ENCODE measurements around the gene KIF22. TPM values are rescaled to one million over a fixed set of nuclear protein-coding genes. Genes with fewer than 3 reads are reported as not detected.

KIF22 gene
- total RNA-seq, 4 donors from 2014 or later, result 10.6 to 18.1 (median 16.5) TPM

- TF ChIP-seq CTCF (IDR thresholded peaks at IDR 0.05; ENCODE audit: low read depth), result no peak
Measured at GRCh38 chr16:29745853-29746345, 44.7 kb upstream of the KIF22 start, which contains the start of gene C16orf54. C16orf54 (minus strand) TSS chr16:29745990; CDS start chr16:29744951, 1,039 bp downstream.

DNA sequence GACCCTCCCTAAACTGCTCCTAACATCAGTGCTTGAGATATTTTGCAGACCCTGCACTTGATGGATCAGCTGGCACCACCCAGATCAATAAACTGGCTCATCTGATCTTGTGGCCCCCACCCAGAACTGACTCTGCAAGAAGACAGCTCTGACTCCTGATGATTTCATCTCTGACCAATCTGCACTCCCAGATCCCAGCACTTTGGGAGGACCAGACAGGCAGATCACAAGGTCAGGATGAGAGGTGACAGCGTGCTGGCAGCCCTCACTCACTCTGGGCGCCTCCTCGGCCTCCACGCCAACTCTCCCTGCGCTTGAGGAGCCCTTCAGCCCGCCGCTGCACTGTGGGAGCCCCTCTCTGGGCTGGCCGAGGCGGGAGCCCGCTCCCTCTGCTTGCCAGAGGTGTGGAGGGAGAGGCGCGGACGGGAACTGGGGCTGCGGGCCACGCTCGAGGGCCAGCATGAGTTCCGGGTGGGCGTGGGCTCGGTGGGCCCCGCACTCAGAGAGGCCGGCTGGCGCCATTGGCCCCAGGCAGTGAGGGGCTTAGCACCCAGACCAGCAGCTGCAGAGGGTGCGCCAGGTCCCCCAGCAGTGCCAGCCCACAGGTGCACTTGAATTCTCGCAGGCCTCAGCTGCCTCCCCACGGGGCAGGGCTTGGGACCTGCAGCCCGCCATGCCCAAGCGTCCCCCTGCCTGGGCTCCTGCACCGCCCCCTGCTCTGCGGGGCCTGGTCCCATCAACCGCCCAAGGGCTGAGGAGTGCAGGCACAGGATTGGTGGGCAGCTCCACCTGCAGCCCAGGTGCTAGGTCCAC, 42.4 kb upstream of the KIF22 start:
- no peak for TF ChIP-seq CTCF (IDR thresholded peaks at IDR 0.05; ENCODE audit: low read depth)

DNA sequence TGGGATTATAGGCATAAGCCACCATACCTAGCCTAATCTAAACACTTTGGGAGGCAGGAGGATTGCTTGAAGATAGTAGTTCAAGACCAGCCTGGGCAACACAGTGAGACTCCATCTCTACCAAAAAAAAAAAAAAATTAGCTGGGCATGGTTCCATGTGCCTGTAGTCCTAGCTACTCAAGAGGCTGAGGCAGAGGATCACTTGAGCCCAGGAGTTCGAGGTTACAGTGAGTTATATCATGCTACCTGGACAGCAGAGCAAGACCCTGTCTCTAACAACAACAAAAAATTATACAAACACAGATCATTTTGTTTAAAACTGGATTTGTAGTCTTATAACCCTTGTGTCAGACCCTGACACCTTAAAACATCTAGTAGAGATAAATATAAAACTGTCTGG, 37.0 kb upstream of the KIF22 start:
- TF ChIP-seq CTCF (IDR thresholded peaks at IDR 0.05; ENCODE audit: low read depth), result no peak

DNA sequence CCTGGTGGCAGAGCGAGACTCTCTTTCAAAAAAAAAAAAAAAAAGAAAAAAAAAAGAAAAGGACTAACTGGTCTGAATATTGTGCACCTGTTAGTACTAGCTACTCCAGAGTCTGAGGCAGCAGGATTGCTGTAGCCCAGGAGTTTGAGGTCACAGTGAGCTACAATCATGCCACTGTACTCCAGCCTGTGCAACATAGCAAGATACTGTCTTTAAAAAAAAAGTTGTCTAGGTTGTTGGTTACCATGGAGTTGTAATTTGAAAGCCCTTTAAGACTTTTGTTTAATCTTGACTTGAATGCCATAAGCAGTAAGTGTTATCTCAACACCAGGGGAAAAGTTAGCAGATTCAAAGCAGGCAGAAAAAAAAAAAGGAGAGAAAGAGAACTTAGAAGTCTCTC, 33.9 kb upstream of the KIF22 start:
- no peak for TF ChIP-seq CTCF (IDR thresholded peaks at IDR 0.05; ENCODE audit: low read depth)

GRCh38 chr16:29757950-29758466, 32.5 kb upstream of the KIF22 start:
- TF ChIP-seq CTCF (IDR thresholded peaks at IDR 0.05; ENCODE audit: low read depth), result no peak

- TF ChIP-seq CTCF (IDR thresholded peaks at IDR 0.05; ENCODE audit: low read depth), result no peak
Measured at GRCh38 chr16:29760567-29761279, 29.8 kb upstream of the KIF22 start.

GRCh38 chr16:29761882-29762281, 28.7 kb upstream of the KIF22 start:
- no peak for TF ChIP-seq CTCF (IDR thresholded peaks at IDR 0.05; ENCODE audit: low read depth)
